Anterior cingulate cortex (tissue), 58 donors: ENCODE data around the gene ATP6V1G2.
A peak's percentile ranks its signal among the peaks of the same experiment; 100 is the strongest.

ENCODE experiments used
- DNase-seq, 58 donors: peaks; one replicate each; lab custom pipeline; 2025; lab: John Stamatoyannopoulos, UW

Gene ATP6V1G2

GRCh38 chr6:31576897-31577578 lies 30.6 kb upstream of the ATP6V1G2 start:
- peak in 1 of 58 donors; percentile 80 for DNase-seq

GRCh38 chr6:31575952-31576685 lies 29.7 kb upstream of the ATP6V1G2 start:
- no peak for DNase-seq

GRCh38 chr6:31575335-31575901 lies 29.0 kb upstream of the ATP6V1G2 start, which contains the start of gene TNF:
Gene TNF (plus strand): TSS chr6:31575565. CDS start chr6:31575742, 177 bp downstream.
- peak in 13 of 58 donors; percentile 1 to 35 (median 13) for DNase-seq

- DNase-seq: no peak
These were observed 28.0 kb upstream of the ATP6V1G2 start for GRCh38 chr6:31574106-31575061.

GRCh38 chr6:31573239-31574105 lies 27.1 kb upstream of the ATP6V1G2 start:
- DNase-seq: no peak

GRCh38 chr6:31572041-31572911 lies 25.9 kb upstream of the ATP6V1G2 start, which contains the start of gene LTA:
Gene LTA (plus strand): TSS chr6:31572289. CDS start chr6:31572743, 454 bp downstream.
- DNase-seq: no peak

GRCh38 chr6:31569861-31570536 lies 23.6 kb upstream of the ATP6V1G2 start:
- DNase-seq: no peak

- peak in 1 of 58 donors; percentile 9 for DNase-seq
These were observed 22.1 kb upstream of the ATP6V1G2 start for GRCh38 chr6:31568537-31568961.

- no peak for DNase-seq
These were observed 21.3 kb upstream of the ATP6V1G2 start for GRCh38 chr6:31567531-31568370.

GRCh38 chr6:31560697-31561058 lies 14.3 kb upstream of the ATP6V1G2 start:
- DNase-seq: no peak

- DNase-seq: peak in 25 of 58 donors; percentile 4 to 38 (median 16)
These were observed 13.7 kb upstream of the ATP6V1G2 start for GRCh38 chr6:31559958-31560696.

- DNase-seq: no peak
These were observed 13.2 kb upstream of the ATP6V1G2 start for GRCh38 chr6:31559606-31559957.

GRCh38 chr6:31558631-31559500 lies 12.5 kb upstream of the ATP6V1G2 start:
- peak in 18 of 58 donors; percentile 11 to 68 (median 34) for DNase-seq

GRCh38 chr6:31558318-31558625 lies 11.9 kb upstream of the ATP6V1G2 start:
- DNase-seq: no peak
